NCI-H1417 treated with DMSO at 0.1 percent for 48 hours (cell line): ENCODE measurements around the gene CCM2.
"Not testable (repeated sequence)": the region's sequence is repeated elsewhere in the genome, so short reads cannot be mapped to it uniquely, and the experiment has no call there.

Source experiments
- DNase-seq: peaks from one replicate; lab custom pipeline; 2025; lab: John Stamatoyannopoulos, UW

The CCM2 gene

GRCh38 chr7:45001138-45001694 lies 1.2 kb downstream of the CCM2 start:
- DNase-seq: no peak

GRCh38 chr7:45001826-45002225 lies 1.8 kb downstream of the CCM2 start:
- no peak for DNase-seq

GRCh38 chr7:45003789-45004188 lies 3.8 kb downstream of the CCM2 start:
- no peak for DNase-seq

- no peak for DNase-seq
Measured at GRCh38 chr7:45007106-45007505, 7.1 kb downstream of the CCM2 start.

- no peak for DNase-seq
Measured at GRCh38 chr7:45007571-45008328, 7.7 kb downstream of the CCM2 start.

- DNase-seq: no peak
Measured at GRCh38 chr7:45013465-45013967, 13.5 kb downstream of the CCM2 start.

- no peak for DNase-seq
Measured at GRCh38 chr7:45015313-45015712, 15.3 kb downstream of the CCM2 start.

- no peak for DNase-seq
Measured at GRCh38 chr7:45017253-45017652, 17.3 kb downstream of the CCM2 start.

- no peak for DNase-seq
Measured at GRCh38 chr7:45020915-45021314, 20.9 kb downstream of the CCM2 start.

- no peak for DNase-seq
Measured at GRCh38 chr7:45021604-45022296, 21.7 kb downstream of the CCM2 start.

GRCh38 chr7:45024126-45024744 lies 24.2 kb downstream of the CCM2 start:
- no peak for DNase-seq

GRCh38 chr7:45025473-45025872 lies 25.5 kb downstream of the CCM2 start:
- DNase-seq: not testable (repeated sequence)

- no peak for DNase-seq
Measured at GRCh38 chr7:45026013-45026412, 26.0 kb downstream of the CCM2 start.

GRCh38 chr7:45026984-45027773 lies 27.2 kb downstream of the CCM2 start:
- DNase-seq: no peak

- no peak for DNase-seq
Measured at GRCh38 chr7:45027774-45028114, 27.7 kb downstream of the CCM2 start.

GRCh38 chr7:45028138-45028919 lies 28.3 kb downstream of the CCM2 start:
- DNase-seq: no peak

- no peak for DNase-seq
Measured at GRCh38 chr7:45028920-45029344, 28.9 kb downstream of the CCM2 start.

GRCh38 chr7:45031829-45032228 lies 31.8 kb downstream of the CCM2 start:
- DNase-seq: no peak

GRCh38 chr7:45032421-45032820 lies 32.4 kb downstream of the CCM2 start:
- DNase-seq: no peak

GRCh38 chr7:45033261-45033930 lies 33.4 kb downstream of the CCM2 start:
- no peak for DNase-seq

GRCh38 chr7:45033931-45034290 lies 33.9 kb downstream of the CCM2 start:
- DNase-seq: no peak
